LNCAP (cell line): ENCODE data around the gene AATF.

Source experiments
- CTCF ChIP-seq: fragments of 450-650 bp; IDR thresholded peaks from 2 replicates; pipeline ENCODE4 v1.5.1; 2017; ENCODE audit warnings: mild to moderate bottlenecking

AATF gene

GRCh38 chr17:37088913-37089312, 140.2 kb downstream of the AATF start:
- TF ChIP-seq CTCF = peak; percentile 36; the same call in 1 of the 2 replicates

- no peak for TF ChIP-seq CTCF
These were observed 141.2 kb downstream of the AATF start for GRCh38 chr17:37089956-37090355.

GRCh38 chr17:37090941-37091340, 142.2 kb downstream of the AATF start:
- no peak for TF ChIP-seq CTCF

- TF ChIP-seq CTCF = no peak
These were observed 143.3 kb downstream of the AATF start for GRCh38 chr17:37092071-37092470.

- no peak for TF ChIP-seq CTCF
These were observed 143.9 kb downstream of the AATF start for GRCh38 chr17:37092701-37093100.

- TF ChIP-seq CTCF = no peak
These were observed 145.6 kb downstream of the AATF start for GRCh38 chr17:37094391-37094790.

- TF ChIP-seq CTCF = no peak
These were observed 147.3 kb downstream of the AATF start for GRCh38 chr17:37096071-37096470.

- TF ChIP-seq CTCF = no peak
These were observed 148.4 kb downstream of the AATF start for GRCh38 chr17:37097154-37097553.
